Epithelial cell of prostate (primary cell): ENCODE data around the gene OTOA.
"Not testable (repeated sequence)": the region's sequence is repeated elsewhere in the genome, so short reads cannot be mapped to it uniquely, and the experiment has no call there.

ENCODE experiments used
- DNase-seq: peaks from one replicate; pipeline ENCODE4 v3.0.0-alpha.2; 2011; ENCODE audit warnings: low read depth, low spot score
- H3K27ac ChIP-seq: fragments of 450-650 bp; 2 replicates; pipeline ENCODE4 v1.5.1; 2017; ENCODE audit warnings: mild to moderate bottlenecking

OTOA gene

GRCh38 chr16:21664801-21665492 is 1.2 kb downstream of the OTOA start:
- no peak overlapping the region for H3K27ac ChIP-seq
- DNase-seq: no peak

GRCh38 chr16:21666772-21667171 is 3.0 kb downstream of the OTOA start:
- no peak overlapping the region for H3K27ac ChIP-seq

GRCh38 chr16:21667575-21667974 is 3.8 kb downstream of the OTOA start:
- no peak overlapping the region for H3K27ac ChIP-seq
- no peak for DNase-seq

More at GRCh38 chr16:21666772-21667171, 3.0 kb downstream of the OTOA start:
- no peak for DNase-seq

- no peak overlapping the region for H3K27ac ChIP-seq
- no peak for DNase-seq
Measured at GRCh38 chr16:21673469-21673868, 9.7 kb downstream of the OTOA start.

GRCh38 chr16:21674456-21674855 is 10.7 kb downstream of the OTOA start:
- not testable (repeated sequence) for DNase-seq, H3K27ac ChIP-seq

GRCh38 chr16:21680714-21681113 is 16.9 kb downstream of the OTOA start:
- not testable (repeated sequence) for DNase-seq, H3K27ac ChIP-seq

GRCh38 chr16:21683184-21683583 is 19.4 kb downstream of the OTOA start:
- H3K27ac ChIP-seq: no peak overlapping the region
- no peak for DNase-seq

GRCh38 chr16:21684199-21684598 is 20.4 kb downstream of the OTOA start:
- DNase-seq: no peak
- H3K27ac ChIP-seq: no peak overlapping the region

- no peak for DNase-seq
- no peak overlapping the region for H3K27ac ChIP-seq
Measured at GRCh38 chr16:21685034-21685455, 21.3 kb downstream of the OTOA start.

- no peak overlapping the region for H3K27ac ChIP-seq
- no peak for DNase-seq
Measured at GRCh38 chr16:21689107-21689506, 25.3 kb downstream of the OTOA start.

- not testable (repeated sequence) for DNase-seq, H3K27ac ChIP-seq
Measured at GRCh38 chr16:21690967-21691366, 27.2 kb downstream of the OTOA start.

GRCh38 chr16:21694609-21695008 is 30.8 kb downstream of the OTOA start:
- DNase-seq: no peak

GRCh38 chr16:21697032-21697431 is 33.3 kb downstream of the OTOA start:
- H3K27ac ChIP-seq: no peak overlapping the region
- no peak for DNase-seq

More at GRCh38 chr16:21694609-21695008, 30.8 kb downstream of the OTOA start:
- H3K27ac ChIP-seq: no peak overlapping the region

- no peak for DNase-seq
- H3K27ac ChIP-seq: no peak overlapping the region
Measured at GRCh38 chr16:21698169-21699032, 34.6 kb downstream of the OTOA start.

GRCh38 chr16:21701271-21701670 is 37.5 kb downstream of the OTOA start:
- no peak for DNase-seq
- H3K27ac ChIP-seq: no peak overlapping the region

GRCh38 chr16:21702276-21702675 is 38.5 kb downstream of the OTOA start:
- H3K27ac ChIP-seq: no peak overlapping the region
- no peak for DNase-seq

GRCh38 chr16:21703156-21703555 is 39.4 kb downstream of the OTOA start:
- H3K27ac ChIP-seq: no peak overlapping the region
- DNase-seq: no peak

GRCh38 chr16:21703589-21704174 is 39.9 kb downstream of the OTOA start:
- no peak overlapping the region for H3K27ac ChIP-seq
- DNase-seq: peak; percentile 29

GRCh38 chr16:21704266-21704665 is 40.5 kb downstream of the OTOA start:
- H3K27ac ChIP-seq: no peak overlapping the region
- no peak for DNase-seq

GRCh38 chr16:21704733-21705132 is 41.0 kb downstream of the OTOA start:
- no peak for DNase-seq
- no peak overlapping the region for H3K27ac ChIP-seq

- no peak for DNase-seq
- no peak overlapping the region for H3K27ac ChIP-seq
Measured at GRCh38 chr16:21708533-21709115, 44.9 kb downstream of the OTOA start.
